Activated T-cell treated with anti-CD3 and anti-CD28 coated beads for 1 hour (primary cell): Measurements from ENCODE around the gene FLVCR2.
"Not testable (repeated sequence)": the region's sequence is repeated elsewhere in the genome, so short reads cannot be mapped to it uniquely, and the experiment has no call there.

Experiments used
- DNase-seq: peaks from one replicate; pipeline ENCODE4 v3.0.0-alpha.2; 2020; ENCODE audit warnings: low read depth

FLVCR2 gene

GRCh38 chr14:75667099-75667765, 88.8 kb downstream of the FLVCR2 start:
- no peak for DNase-seq

GRCh38 chr14:75672605-75673192, 94.3 kb downstream of the FLVCR2 start:
- DNase-seq: no peak

- no peak for DNase-seq
These were observed 95.1 kb downstream of the FLVCR2 start for GRCh38 chr14:75673345-75674035.

- no peak for DNase-seq
These were observed 97.0 kb downstream of the FLVCR2 start for GRCh38 chr14:75675265-75675960.

- DNase-seq: no peak
These were observed 107.5 kb downstream of the FLVCR2 start for GRCh38 chr14:75685910-75686309.

GRCh38 chr14:75689012-75689411, 110.6 kb downstream of the FLVCR2 start:
- no peak for DNase-seq

GRCh38 chr14:75690010-75690409, 111.6 kb downstream of the FLVCR2 start:
- no peak for DNase-seq

GRCh38 chr14:75695025-75695424, 116.6 kb downstream of the FLVCR2 start:
- DNase-seq: not testable (repeated sequence)

GRCh38 chr14:75697386-75697785, 119.0 kb downstream of the FLVCR2 start:
- no peak for DNase-seq
